Stimulated activated CD4-positive, alpha-beta T cell treated with anti-CD3 and anti-CD28 coated beads, TNF-alpha, amount 100 ng/mL, for 24 hours (primary cell): ENCODE measurements around the gene ANKRD36C.
"Not testable (repeated sequence)": the region's sequence is repeated elsewhere in the genome, so short reads cannot be mapped to it uniquely, and the experiment has no call there.

Source experiments
- DNase-seq, 3 experiments: peaks; one replicate each; pipeline ENCODE4 v3.0.0-alpha.2; 2020; ENCODE audit warnings: low read depth in 3 of 3

The ANKRD36C gene

GRCh38 chr2:95799147-95799889, 192.3 kb downstream of the ANKRD36C start:
- DNase-seq = not testable (repeated sequence)

- DNase-seq = not testable (repeated sequence)
These were observed 195.2 kb downstream of the ANKRD36C start for GRCh38 chr2:95796249-95797099.

- DNase-seq = not testable (repeated sequence)
These were observed 197.7 kb downstream of the ANKRD36C start for GRCh38 chr2:95793970-95794369.

GRCh38 chr2:95790180-95790579, 201.4 kb downstream of the ANKRD36C start:
- not testable (repeated sequence) for DNase-seq

- not testable (repeated sequence) for DNase-seq
These were observed 202.2 kb downstream of the ANKRD36C start for GRCh38 chr2:95789385-95789784.

- DNase-seq = not testable (repeated sequence)
These were observed 203.0 kb downstream of the ANKRD36C start for GRCh38 chr2:95788642-95789041.
